ENCODE data around the gene MYO7A. TPM values are rescaled to one million over a fixed set of nuclear protein-coding genes. Genes with fewer than 3 reads are reported as not detected.

The MYO7A gene
- polyA plus RNA-seq, 1 donor (not counting 4 experiments of a cell fraction or from before 2014, with no cell fraction given) = 0.75 TPM

DNA sequence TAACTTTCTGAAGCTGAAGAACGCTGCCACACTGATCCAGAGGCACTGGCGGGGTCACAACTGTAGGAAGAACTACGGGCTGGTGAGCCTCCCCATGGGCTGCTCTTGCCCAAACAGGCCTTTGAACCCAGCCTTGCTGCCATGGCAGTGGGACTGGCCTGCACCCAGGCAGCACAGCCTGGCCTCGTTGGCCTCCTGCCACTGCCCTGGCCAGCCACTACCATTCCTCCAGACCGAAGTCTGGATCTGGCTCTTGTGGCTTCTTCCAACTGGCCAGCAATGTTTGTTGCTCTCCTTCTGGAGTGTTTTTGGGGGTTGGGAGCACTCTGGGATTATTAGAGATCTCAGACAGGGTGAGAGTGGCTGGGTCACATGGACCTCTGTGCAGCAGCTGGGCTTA, 51.0 kb downstream of the MYO7A start:
- Histone ChIP-seq H2AFZ (ENCODE audit: control insufficient read depth, low read length) (no peak overlapping the region), H3K27me3 (ENCODE audit: control insufficient read depth, extremely low read depth, insufficient read depth, low read length) (no peaks in the 10 kb centered on the region), H4K20me1 (ENCODE audit: control insufficient read depth, extremely low read depth, insufficient read depth, low read length) (no peaks in the 10 kb centered on the region), H3K36me3 (ENCODE audit: control insufficient read depth in 2 of 2, extremely low read depth in 1 of 2, insufficient read depth in 2 of 2, low read length in 2 of 2) (no peaks in the 10 kb centered on the region), H3K9me1 (ENCODE audit: control insufficient read depth, extremely low read depth, insufficient read depth, low read length) (no peaks in the 10 kb centered on the region), H3K9ac (ENCODE audit: control insufficient read depth, extremely low read depth, insufficient read depth, low read length) (no peak overlapping the region), H3K4me3 (ENCODE audit: control insufficient read depth in 2 of 3, extremely low read depth in 1 of 3, insufficient read depth in 2 of 3, low read depth in 1 of 3, low read length in 3 of 3) (no peak overlapping the region), H3K4me1 (ENCODE audit: control insufficient read depth, extremely low read depth, insufficient read depth, low read length) (no peaks in the 10 kb centered on the region), H3K79me2 (ENCODE audit: control insufficient read depth, insufficient read depth, low read length) (no peaks in the 10 kb centered on the region), H3K9me3 (ENCODE audit: control insufficient read depth, low read depth, low read length) (no peaks in the 10 kb centered on the region), H3K4me2 (ENCODE audit: control insufficient read depth, extremely low read depth, insufficient read depth, low read depth, low read length) (no peak overlapping the region), H3K27ac (ENCODE audit: control insufficient read depth, insufficient read depth, low read length) (no peak overlapping the region)
- DNase-seq (ENCODE audit: low read depth, low spot score) (no peak), FAIRE-seq (no peak)
- dilution Hi-C loops (cut with MboI; ENCODE audit: extremely low pct_ligation_motif_present, low sequenced_read_pairs) = no loop called here
- TF ChIP-seq, protein P1, sequence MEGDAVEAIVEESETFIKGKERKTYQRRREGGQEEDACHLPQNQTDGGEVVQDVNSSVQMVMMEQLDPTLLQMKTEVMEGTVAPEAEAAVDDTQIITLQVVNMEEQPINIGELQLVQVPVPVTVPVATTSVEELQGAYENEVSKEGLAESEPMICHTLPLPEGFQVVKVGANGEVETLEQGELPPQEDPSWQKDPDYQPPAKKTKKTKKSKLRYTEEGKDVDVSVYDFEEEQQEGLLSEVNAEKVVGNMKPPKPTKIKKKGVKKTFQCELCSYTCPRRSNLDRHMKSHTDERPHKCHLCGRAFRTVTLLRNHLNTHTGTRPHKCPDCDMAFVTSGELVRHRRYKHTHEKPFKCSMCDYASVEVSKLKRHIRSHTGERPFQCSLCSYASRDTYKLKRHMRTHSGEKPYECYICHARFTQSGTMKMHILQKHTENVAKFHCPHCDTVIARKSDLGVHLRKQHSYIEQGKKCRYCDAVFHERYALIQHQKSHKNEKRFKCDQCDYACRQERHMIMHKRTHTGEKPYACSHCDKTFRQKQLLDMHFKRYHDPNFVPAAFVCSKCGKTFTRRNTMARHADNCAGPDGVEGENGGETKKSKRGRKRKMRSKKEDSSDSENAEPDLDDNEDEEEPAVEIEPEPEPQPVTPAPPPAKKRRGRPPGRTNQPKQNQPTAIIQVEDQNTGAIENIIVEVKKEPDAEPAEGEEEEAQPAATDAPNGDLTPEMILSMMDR (optimal IDR thresholded peaks at IDR 0.05 in 1 of 3, IDR thresholded peaks at IDR 0.05 in 1 of 3, conservative IDR thresholded peaks at IDR 0.05 in 1 of 3; ENCODE audit: extremely low read depth in 1 of 3, insufficient read depth in 2 of 3, low read length in 3 of 3) = no peak
- no peak for TF ChIP-seq EZH2 (IDR thresholded peaks at IDR 0.05; ENCODE audit: low read length)

GRCh38 chr11:77179681-77180080, 51.6 kb downstream of the MYO7A start:
- Histone ChIP-seq H3K36me3 (ENCODE audit: control insufficient read depth in 2 of 2, extremely low read depth in 1 of 2, insufficient read depth in 2 of 2, low read length in 2 of 2) (no peaks in the 10 kb centered on the region), H3K4me2 (ENCODE audit: control insufficient read depth, extremely low read depth, insufficient read depth, low read depth, low read length) (no peak overlapping the region), H4K20me1 (ENCODE audit: control insufficient read depth, extremely low read depth, insufficient read depth, low read length) (no peaks in the 10 kb centered on the region), H3K4me1 (ENCODE audit: control insufficient read depth, extremely low read depth, insufficient read depth, low read length) (no peaks in the 10 kb centered on the region), H2AFZ (ENCODE audit: control insufficient read depth, low read length) (no peak overlapping the region), H3K9ac (ENCODE audit: control insufficient read depth, extremely low read depth, insufficient read depth, low read length) (no peak overlapping the region), H3K9me1 (ENCODE audit: control insufficient read depth, extremely low read depth, insufficient read depth, low read length) (no peaks in the 10 kb centered on the region), H3K79me2 (ENCODE audit: control insufficient read depth, insufficient read depth, low read length) (no peaks in the 10 kb centered on the region), H3K4me3 (ENCODE audit: control insufficient read depth in 2 of 3, extremely low read depth in 1 of 3, insufficient read depth in 2 of 3, low read depth in 1 of 3, low read length in 3 of 3) (no peak overlapping the region), H3K27me3 (ENCODE audit: control insufficient read depth, extremely low read depth, insufficient read depth, low read length) (no peaks in the 10 kb centered on the region), H3K9me3 (ENCODE audit: control insufficient read depth, low read depth, low read length) (no peaks in the 10 kb centered on the region), H3K27ac (ENCODE audit: control insufficient read depth, insufficient read depth, low read length) (no peak overlapping the region)
- TF ChIP-seq EZH2 (IDR thresholded peaks at IDR 0.05; ENCODE audit: low read length) = no peak
- TF ChIP-seq, protein P1 (optimal IDR thresholded peaks at IDR 0.05 in 1 of 3, IDR thresholded peaks at IDR 0.05 in 1 of 3, conservative IDR thresholded peaks at IDR 0.05 in 1 of 3; ENCODE audit: extremely low read depth in 1 of 3, insufficient read depth in 2 of 3, low read length in 3 of 3) = no peak
- no peak for FAIRE-seq
- dilution Hi-C loops (cut with MboI; ENCODE audit: extremely low pct_ligation_motif_present, low sequenced_read_pairs) = no loop called here
- DNase-seq (ENCODE audit: low read depth, low spot score) = no peak

All from keratinocyte (primary cell).